GM12873 (cell line): ENCODE data around the gene MANBA.

ENCODE experiments used
- TF ChIP-seq, protein P1 (sequence below): IDR thresholded peaks from 2 replicates; pipeline ENCODE4 v1.5.1; 2012; ENCODE audit warnings: low read depth, mild to moderate bottlenecking, moderate library complexity, low read length, control low read depth; ENCODE audit not compliant: insufficient read depth; ENCODE audit errors: missing control alignments

The MANBA gene

DNA sequence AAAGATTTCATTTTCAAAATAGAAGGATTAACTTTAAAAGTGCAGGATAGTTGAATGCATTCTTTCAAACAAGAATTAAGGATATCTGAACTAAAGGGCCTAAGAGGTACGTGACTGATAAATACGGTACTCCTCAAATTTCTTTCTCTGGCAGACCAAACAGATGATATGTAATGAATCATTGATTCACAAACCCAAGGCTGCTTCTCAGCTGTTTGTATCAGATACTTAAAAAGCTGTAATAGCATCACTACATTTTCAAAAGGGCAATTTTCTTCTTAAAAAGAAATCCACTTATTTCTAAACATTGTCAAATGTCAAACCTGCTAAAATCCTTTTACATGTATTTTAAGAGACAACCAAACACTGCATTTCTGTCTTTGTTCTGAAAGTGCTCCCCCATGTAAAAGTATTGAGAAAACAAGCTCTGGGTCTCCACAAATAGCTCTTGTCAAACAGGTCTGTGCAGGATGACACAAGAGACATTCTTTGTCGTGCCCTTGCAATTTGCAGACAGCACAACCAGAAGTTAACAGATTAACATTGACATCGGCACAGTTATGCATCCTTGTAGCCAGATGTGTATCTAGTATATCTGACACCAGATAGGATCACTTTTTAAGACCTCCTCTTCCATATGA is 82.0 kb downstream of the MANBA start:
- TF ChIP-seq, protein P1, sequence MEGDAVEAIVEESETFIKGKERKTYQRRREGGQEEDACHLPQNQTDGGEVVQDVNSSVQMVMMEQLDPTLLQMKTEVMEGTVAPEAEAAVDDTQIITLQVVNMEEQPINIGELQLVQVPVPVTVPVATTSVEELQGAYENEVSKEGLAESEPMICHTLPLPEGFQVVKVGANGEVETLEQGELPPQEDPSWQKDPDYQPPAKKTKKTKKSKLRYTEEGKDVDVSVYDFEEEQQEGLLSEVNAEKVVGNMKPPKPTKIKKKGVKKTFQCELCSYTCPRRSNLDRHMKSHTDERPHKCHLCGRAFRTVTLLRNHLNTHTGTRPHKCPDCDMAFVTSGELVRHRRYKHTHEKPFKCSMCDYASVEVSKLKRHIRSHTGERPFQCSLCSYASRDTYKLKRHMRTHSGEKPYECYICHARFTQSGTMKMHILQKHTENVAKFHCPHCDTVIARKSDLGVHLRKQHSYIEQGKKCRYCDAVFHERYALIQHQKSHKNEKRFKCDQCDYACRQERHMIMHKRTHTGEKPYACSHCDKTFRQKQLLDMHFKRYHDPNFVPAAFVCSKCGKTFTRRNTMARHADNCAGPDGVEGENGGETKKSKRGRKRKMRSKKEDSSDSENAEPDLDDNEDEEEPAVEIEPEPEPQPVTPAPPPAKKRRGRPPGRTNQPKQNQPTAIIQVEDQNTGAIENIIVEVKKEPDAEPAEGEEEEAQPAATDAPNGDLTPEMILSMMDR, result no peak

DNA sequence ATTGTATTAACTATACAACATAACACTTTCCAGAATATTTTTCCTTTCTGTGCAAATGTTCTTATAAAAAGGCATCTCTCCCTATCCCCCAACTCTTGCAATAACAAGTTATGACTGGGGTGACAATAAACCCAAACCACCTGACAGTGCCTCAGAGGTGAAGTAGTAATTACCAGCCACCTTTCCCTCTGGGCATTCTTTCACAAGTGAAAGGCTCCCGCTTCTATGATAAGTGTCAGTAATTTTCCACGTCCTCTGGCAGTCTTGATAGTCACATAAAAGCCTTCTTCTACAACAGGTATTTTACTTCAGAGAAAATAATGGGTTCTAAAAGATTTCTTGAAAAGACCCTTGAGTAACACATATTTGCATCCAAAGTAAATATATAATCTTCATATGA is 82.7 kb downstream of the MANBA start:
- TF ChIP-seq, protein P1, result no peak

GRCh38 chr4:102675141-102675540 is 85.6 kb downstream of the MANBA start:
- TF ChIP-seq, protein P1, result no peak

GRCh38 chr4:102667001-102667400 is 93.8 kb downstream of the MANBA start:
- TF ChIP-seq, protein P1, result no peak

DNA sequence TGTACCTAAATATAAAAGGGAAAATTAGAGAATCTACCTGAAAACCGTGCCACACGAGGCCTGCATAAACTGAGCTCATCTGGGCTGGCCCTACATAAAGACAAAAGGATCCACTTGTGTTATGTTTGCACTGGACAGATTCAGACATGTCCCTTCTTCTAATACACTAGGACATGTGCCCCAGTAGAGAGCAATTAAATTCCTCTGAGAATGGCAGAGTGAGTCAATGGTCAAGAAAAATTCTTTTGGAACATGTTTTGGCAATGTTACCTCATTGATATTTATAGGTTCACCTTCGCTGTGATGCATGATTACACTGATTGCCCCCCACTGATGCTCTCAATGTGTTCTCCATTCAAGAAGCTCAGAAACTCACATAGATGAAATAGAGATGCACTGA is 95.2 kb downstream of the MANBA start:
- TF ChIP-seq, protein P1, result no peak

- TF ChIP-seq, protein P1, result no peak
Measured at GRCh38 chr4:102663073-102663472, 97.7 kb downstream of the MANBA start.

DNA sequence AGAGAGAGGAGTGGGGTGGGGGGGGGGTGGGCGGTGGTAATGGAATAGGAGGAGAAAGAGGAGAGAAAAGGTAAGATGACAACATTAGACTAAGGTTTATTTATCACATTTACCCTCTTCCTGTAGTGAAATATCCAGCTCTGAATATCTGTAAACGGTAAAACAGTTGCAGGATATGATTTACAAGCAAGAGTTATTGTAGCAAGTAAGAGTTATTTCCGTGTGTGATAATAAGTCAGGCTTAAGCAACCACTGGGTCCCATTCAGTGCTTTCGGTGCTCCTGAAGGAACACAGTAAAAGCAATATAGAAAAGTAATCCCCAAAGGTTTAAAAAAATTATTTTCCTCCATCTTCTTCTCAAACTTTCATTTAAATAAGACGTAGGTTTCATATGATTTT is 103.6 kb downstream of the MANBA start:
- TF ChIP-seq, protein P1, result no peak
